Mammary epithelial cell (primary cell): ENCODE measurements around the gene PCSK6.

ENCODE experiments used
- EZH2 ChIP-seq: IDR thresholded peaks from 2 replicates; pipeline ENCODE4 v1.6.1; 2012; ENCODE audit warnings: low read length, inconsistent platforms, borderline replicate concordance
- TF ChIP-seq, protein P1 (sequence below), 2 donors: IDR thresholded peaks in 1 of 2; conservative IDR thresholded peaks in 1 of 2; 2 replicates each; pipeline ENCODE4 v1.5.1; 2011 to 2012; ENCODE audit warnings: inconsistent platforms in 2 of 2, low read length in 2 of 2, mild to moderate bottlenecking in 2 of 2, control low read depth in 1 of 2, low read depth in 1 of 2; ENCODE audit not compliant: insufficient read depth in 1 of 2; ENCODE audit errors: extremely low read depth in 1 of 2

DNA sequence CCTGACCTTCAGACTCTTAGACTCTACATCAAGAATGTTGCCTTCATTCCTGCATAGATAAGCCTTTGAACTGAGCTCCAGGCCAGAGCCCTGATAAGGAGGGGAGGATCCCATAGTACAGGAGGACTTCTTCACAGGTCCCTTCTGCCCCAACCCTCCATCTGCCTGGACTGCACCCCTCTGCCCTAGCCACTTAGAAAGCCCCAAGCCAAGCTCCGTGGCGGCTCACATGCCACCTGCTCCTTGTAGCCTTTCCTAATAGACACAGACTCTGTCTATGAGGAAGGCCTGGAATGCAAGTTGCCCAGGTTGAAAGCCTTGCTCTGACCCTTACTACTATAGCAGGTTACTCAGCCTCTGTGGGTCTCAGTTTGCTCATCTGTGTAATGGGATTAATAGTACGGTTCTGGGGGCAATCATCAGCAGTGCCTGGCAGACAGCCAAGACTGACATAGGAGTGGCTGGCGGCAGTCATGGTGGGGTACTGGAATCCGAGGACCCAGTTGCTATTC, 11.6 kb downstream of the PCSK6 start:
- TF ChIP-seq, protein P1, sequence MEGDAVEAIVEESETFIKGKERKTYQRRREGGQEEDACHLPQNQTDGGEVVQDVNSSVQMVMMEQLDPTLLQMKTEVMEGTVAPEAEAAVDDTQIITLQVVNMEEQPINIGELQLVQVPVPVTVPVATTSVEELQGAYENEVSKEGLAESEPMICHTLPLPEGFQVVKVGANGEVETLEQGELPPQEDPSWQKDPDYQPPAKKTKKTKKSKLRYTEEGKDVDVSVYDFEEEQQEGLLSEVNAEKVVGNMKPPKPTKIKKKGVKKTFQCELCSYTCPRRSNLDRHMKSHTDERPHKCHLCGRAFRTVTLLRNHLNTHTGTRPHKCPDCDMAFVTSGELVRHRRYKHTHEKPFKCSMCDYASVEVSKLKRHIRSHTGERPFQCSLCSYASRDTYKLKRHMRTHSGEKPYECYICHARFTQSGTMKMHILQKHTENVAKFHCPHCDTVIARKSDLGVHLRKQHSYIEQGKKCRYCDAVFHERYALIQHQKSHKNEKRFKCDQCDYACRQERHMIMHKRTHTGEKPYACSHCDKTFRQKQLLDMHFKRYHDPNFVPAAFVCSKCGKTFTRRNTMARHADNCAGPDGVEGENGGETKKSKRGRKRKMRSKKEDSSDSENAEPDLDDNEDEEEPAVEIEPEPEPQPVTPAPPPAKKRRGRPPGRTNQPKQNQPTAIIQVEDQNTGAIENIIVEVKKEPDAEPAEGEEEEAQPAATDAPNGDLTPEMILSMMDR (conservative IDR thresholded peaks at IDR 0.05 in 1 of 2, IDR thresholded peaks at IDR 0.05 in 1 of 2; ENCODE audit: extremely low read depth in 1 of 2, insufficient read depth in 1 of 2, low read depth in 1 of 2, low read length in 2 of 2), result no peak
- no peak for TF ChIP-seq EZH2
